Measurements from ENCODE around the gene CCDC83. TPM values are rescaled to one million over a fixed set of nuclear protein-coding genes. Genes with fewer than 3 reads are reported as not detected.

Gene CCDC83
- total and polyA plus RNA-seq, 2 experiments from 2014 or later = not detected

- Histone ChIP-seq H2AFZ (no peak overlapping the region), H3K4me2 (ENCODE audit: unreplicated experiment) (no peak overlapping the region), H3K4me1 (ENCODE audit: insufficient read depth) (no peaks in the 10 kb centered on the region), H3K9me3 (ENCODE audit: low read depth) (no peaks in the 10 kb centered on the region), H3F3A (ENCODE audit: insufficient read depth) (no peaks in the 10 kb centered on the region), H3K27me3 (replicated peaks; ENCODE audit: insufficient read depth) (no peaks in the 10 kb centered on the region), H3K79me2 (ENCODE audit: insufficient read depth) (no peaks in the 10 kb centered on the region), H3K36me3 (ENCODE audit: low read depth) (no peaks in the 10 kb centered on the region), H3K9ac (no peak overlapping the region), H4K20me1 (ENCODE audit: insufficient read depth) (no peaks in the 10 kb centered on the region), H3K9me2 (ENCODE audit: insufficient read depth) (no peaks in the 10 kb centered on the region), H3K27ac (no peak overlapping the region), H3K4me3 (no peak overlapping the region)
- TF ChIP-seq EZH2phosphoT487 (IDR thresholded peaks at IDR 0.05; ENCODE audit: insufficient read depth, low read depth) (no peak), EZH2 (IDR thresholded peaks at IDR 0.05; ENCODE audit: insufficient read depth, poor library complexity, severe bottlenecking) (no peak)
- no peak for DNase-seq
- in situ Hi-C loops (cut with MboI) = no loop called here
These were observed 58.3 kb downstream of the CCDC83 start for GRCh38 chr11:85913513-85913912.

DNA sequence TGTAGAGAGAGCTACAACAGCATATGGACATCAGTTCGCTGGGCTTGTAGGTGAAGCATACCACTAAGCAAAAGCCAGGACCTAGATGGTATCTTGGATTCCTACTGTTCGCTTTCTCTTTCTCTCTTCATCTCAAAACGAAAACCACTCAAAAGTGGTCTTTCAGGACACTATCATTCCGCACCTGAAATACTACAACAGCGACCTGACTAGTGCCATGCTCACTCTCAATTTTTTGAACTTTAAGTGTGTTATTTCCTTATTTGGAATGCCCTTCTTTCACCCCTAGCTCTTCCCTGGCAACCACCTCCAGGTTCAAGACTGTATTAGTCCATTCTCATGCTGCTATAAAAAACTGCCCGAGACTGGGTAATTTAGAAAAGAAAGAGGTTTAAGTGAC, 59.2 kb downstream of the CCDC83 start:
- Histone ChIP-seq H3K4me3 (no peak overlapping the region), H3K9ac (no peak overlapping the region), H3K36me3 (ENCODE audit: low read depth) (no peaks in the 10 kb centered on the region), H3K9me3 (ENCODE audit: low read depth) (no peaks in the 10 kb centered on the region), H3K4me1 (ENCODE audit: insufficient read depth) (no peaks in the 10 kb centered on the region), H4K20me1 (ENCODE audit: insufficient read depth) (no peaks in the 10 kb centered on the region), H3F3A (ENCODE audit: insufficient read depth) (no peaks in the 10 kb centered on the region), H3K9me2 (ENCODE audit: insufficient read depth) (no peaks in the 10 kb centered on the region), H2AFZ (no peak overlapping the region), H3K79me2 (ENCODE audit: insufficient read depth) (no peaks in the 10 kb centered on the region), H3K27me3 (replicated peaks; ENCODE audit: insufficient read depth) (no peaks in the 10 kb centered on the region), H3K27ac (no peak overlapping the region), H3K4me2 (ENCODE audit: unreplicated experiment) (no peak overlapping the region)
- TF ChIP-seq EZH2phosphoT487 (IDR thresholded peaks at IDR 0.05; ENCODE audit: insufficient read depth, low read depth) (no peak), EZH2 (IDR thresholded peaks at IDR 0.05; ENCODE audit: insufficient read depth, poor library complexity, severe bottlenecking) (no peak)
- WGBS, 2 experiments (ENCODE audit: low coverage in 1 of 2, low lambda C conversion rate in 2 of 2, missing lambda C conversion rate in 2 of 2) = 78 to 87% methylated on average over 6 of the region's 6 CpGs
- DNase-seq = no peak
- in situ Hi-C loops (cut with MboI) = no loop called here

DNA sequence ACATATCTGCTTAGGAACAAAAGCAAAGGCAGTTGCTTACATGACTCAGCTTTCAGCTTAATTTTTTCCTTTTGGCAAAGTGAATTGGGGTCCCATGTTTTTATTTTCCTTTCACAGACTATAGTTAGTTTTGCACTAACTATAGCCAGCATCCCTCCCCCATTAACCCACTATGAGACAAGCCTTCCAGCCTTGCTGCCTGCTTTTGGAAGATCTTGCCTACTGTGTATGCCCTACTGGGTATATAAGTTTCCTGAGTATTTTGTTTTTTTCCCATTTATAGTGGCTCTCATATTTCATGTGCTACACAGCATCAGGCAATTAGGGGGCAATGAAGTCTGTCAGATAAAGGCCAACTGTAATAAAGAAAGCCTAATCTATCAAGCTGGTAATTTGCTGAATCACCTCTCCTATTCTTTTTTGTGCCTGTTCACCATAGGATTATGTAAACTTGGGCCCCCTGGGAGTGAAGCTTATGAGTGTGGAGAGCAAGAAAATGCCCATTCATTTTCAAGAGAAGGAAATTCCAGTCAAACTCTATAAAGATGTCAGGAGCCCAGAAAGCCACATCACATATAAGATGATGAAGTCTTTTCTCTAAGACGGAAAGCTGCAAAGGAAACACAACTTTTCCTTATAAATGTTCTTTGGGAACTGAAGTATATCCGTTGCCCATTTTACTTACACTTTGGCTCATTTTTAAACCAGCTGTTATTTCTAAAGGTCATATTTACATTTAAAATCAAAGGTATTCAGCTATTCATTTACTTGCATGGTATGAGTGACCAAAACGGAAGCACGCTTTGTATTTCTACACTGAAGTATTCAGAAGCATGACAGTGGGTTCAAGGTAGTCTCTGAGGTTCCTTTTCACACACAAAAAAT, 64.0 kb downstream of the CCDC83 start:
- Histone ChIP-seq H3K9me3 (ENCODE audit: low read depth) (no peaks in the 10 kb centered on the region), H3K36me3 (ENCODE audit: low read depth) (no peaks in the 10 kb centered on the region), H4K20me1 (ENCODE audit: insufficient read depth) (no peaks in the 10 kb centered on the region), H3K9ac (no peak overlapping the region), H2AFZ (no peak overlapping the region), H3K79me2 (ENCODE audit: insufficient read depth) (no peaks in the 10 kb centered on the region), H3K27me3 (replicated peaks; ENCODE audit: insufficient read depth) (no peaks in the 10 kb centered on the region), H3K4me2 (ENCODE audit: unreplicated experiment) (no peak overlapping the region), H3K9me2 (ENCODE audit: insufficient read depth) (no peaks in the 10 kb centered on the region), H3K4me3 (no peak overlapping the region), H3F3A (ENCODE audit: insufficient read depth) (no peaks in the 10 kb centered on the region), H3K27ac (no peak overlapping the region), H3K4me1 (ENCODE audit: insufficient read depth) (no peaks in the 10 kb centered on the region)
- DNase-seq = peak; percentile 17
- 90 to 91% methylated on average over 4 of the region's 4 CpGs for WGBS, 2 experiments (ENCODE audit: low coverage in 1 of 2, low lambda C conversion rate in 2 of 2, missing lambda C conversion rate in 2 of 2)
- in situ Hi-C loops (cut with MboI) = no loop called here
- TF ChIP-seq EZH2 (IDR thresholded peaks at IDR 0.05; ENCODE audit: insufficient read depth, poor library complexity, severe bottlenecking) = no peak
- TF ChIP-seq EZH2phosphoT487 (IDR thresholded peaks at IDR 0.05; ENCODE audit: insufficient read depth, low read depth) = no peak

DNA sequence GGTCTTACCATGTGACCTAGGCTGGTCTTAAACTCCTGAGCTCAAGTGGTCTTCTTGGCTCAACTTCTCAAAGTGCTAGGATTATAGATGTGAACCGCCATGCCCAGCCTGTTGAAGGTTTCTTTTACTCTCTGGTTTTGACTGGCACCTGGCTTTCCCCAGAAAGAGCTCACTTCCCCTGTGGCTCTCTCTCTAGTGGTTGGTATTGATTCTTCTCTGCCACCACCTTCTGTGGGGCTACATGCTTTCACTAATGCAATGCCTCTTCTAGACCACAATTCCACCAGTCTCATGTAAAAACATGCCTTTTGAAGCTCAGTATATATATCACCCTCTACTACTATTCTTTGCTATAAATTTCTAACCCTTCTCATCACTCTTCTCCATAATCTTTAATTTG, 67.2 kb downstream of the CCDC83 start:
- Histone ChIP-seq H3K4me3 (no peak overlapping the region), H3K79me2 (ENCODE audit: insufficient read depth) (no peaks in the 10 kb centered on the region), H3K9me2 (ENCODE audit: insufficient read depth) (no peaks in the 10 kb centered on the region), H3F3A (ENCODE audit: insufficient read depth) (no peaks in the 10 kb centered on the region), H3K4me1 (ENCODE audit: insufficient read depth) (no peaks in the 10 kb centered on the region), H2AFZ (no peak overlapping the region), H3K27me3 (replicated peaks; ENCODE audit: insufficient read depth) (no peaks in the 10 kb centered on the region), H3K36me3 (ENCODE audit: low read depth) (no peaks in the 10 kb centered on the region), H3K9me3 (ENCODE audit: low read depth) (no peaks in the 10 kb centered on the region), H3K27ac (no peak overlapping the region), H4K20me1 (ENCODE audit: insufficient read depth) (no peaks in the 10 kb centered on the region), H3K9ac (no peak overlapping the region), H3K4me2 (ENCODE audit: unreplicated experiment) (no peak overlapping the region)
- in situ Hi-C loops (cut with MboI) = no loop called here
- no peak for TF ChIP-seq EZH2phosphoT487 (IDR thresholded peaks at IDR 0.05; ENCODE audit: insufficient read depth, low read depth)
- no peak for TF ChIP-seq EZH2 (IDR thresholded peaks at IDR 0.05; ENCODE audit: insufficient read depth, poor library complexity, severe bottlenecking)
- WGBS, 2 experiments (ENCODE audit: low coverage in 1 of 2, low lambda C conversion rate in 2 of 2, missing lambda C conversion rate in 2 of 2) = 90 to 91% methylated on average over 1 of the region's 1 CpG
- DNase-seq = no peak

All from GM23248 (cell line).